Osteocyte (in vitro differentiated cells): Measurements from ENCODE around the gene ARHGAP5. TPM values are rescaled to one million over a fixed set of nuclear protein-coding genes. Genes with fewer than 3 reads are reported as not detected.
A peak's percentile ranks its signal among the peaks of the same experiment; 100 is the strongest.

Experiments
- DNase-seq: peaks from one replicate; pipeline ENCODE4 v3.0.0; 2021; ENCODE audit warnings: mixed read lengths; ENCODE audit not compliant: unreplicated experiment; ENCODE audit errors: extremely low spot score
- H3K27ac Mint-ChIP-seq: one replicate; pipeline ENCODE4 v1.8.0; 2021; ENCODE audit warnings: mild to moderate bottlenecking, mixed read lengths; ENCODE audit not compliant: unreplicated experiment
- H3K27me3 Mint-ChIP-seq: one replicate; pipeline ENCODE4 v1.8.0; 2021; ENCODE audit warnings: mixed read lengths; ENCODE audit not compliant: unreplicated experiment
- H3K36me3 Mint-ChIP-seq: one replicate; pipeline ENCODE4 v1.8.0; 2021; ENCODE audit warnings: mixed read lengths; ENCODE audit not compliant: unreplicated experiment
- H3K4me1 Mint-ChIP-seq: one replicate; pipeline ENCODE4 v1.8.0; 2021; ENCODE audit warnings: mixed read lengths; ENCODE audit not compliant: unreplicated experiment
- H3K4me3 Mint-ChIP-seq: one replicate; pipeline ENCODE4 v1.8.0; 2021; ENCODE audit warnings: mild to moderate bottlenecking, moderate library complexity, mixed read lengths; ENCODE audit not compliant: unreplicated experiment
- H3K9me3 Mint-ChIP-seq: one replicate; pipeline ENCODE4 v1.8.0; 2021; ENCODE audit warnings: mixed read lengths; ENCODE audit not compliant: unreplicated experiment
- total RNA-seq: library from RNA; stranded (reverse); gene quantifications from 2 replicates; pipeline ENCODE4 v1.2.1, GENCODE V29; 2021
- TF ChIP-seq, protein P1 (sequence below): fragments of 200-600 bp; sonication (generic); IDR thresholded peaks from 2 replicates; pipeline ENCODE4 v1.5.0; 2021; ENCODE audit warnings: antibody characterized with exemption, mild to moderate bottlenecking, moderate library complexity

Gene ARHGAP5
- total RNA-seq, 1 donor from 2014 or later: 87.1 TPM

GRCh38 chr14:32078858-32079216 is 1.7 kb downstream of the ARHGAP5 start:
- Mint-ChIP-seq H3K4me1 (peaks cover 53% of the 10 kb centered on the region), H3K36me3 (no peaks in the 10 kb centered on the region), H3K27ac (peak overlapping the region; percentile 97), H3K27me3 (no peaks in the 10 kb centered on the region), H3K4me3 (peak overlapping the region; percentile 94), H3K9me3 (no peaks in the 10 kb centered on the region)
- TF ChIP-seq, protein P1, sequence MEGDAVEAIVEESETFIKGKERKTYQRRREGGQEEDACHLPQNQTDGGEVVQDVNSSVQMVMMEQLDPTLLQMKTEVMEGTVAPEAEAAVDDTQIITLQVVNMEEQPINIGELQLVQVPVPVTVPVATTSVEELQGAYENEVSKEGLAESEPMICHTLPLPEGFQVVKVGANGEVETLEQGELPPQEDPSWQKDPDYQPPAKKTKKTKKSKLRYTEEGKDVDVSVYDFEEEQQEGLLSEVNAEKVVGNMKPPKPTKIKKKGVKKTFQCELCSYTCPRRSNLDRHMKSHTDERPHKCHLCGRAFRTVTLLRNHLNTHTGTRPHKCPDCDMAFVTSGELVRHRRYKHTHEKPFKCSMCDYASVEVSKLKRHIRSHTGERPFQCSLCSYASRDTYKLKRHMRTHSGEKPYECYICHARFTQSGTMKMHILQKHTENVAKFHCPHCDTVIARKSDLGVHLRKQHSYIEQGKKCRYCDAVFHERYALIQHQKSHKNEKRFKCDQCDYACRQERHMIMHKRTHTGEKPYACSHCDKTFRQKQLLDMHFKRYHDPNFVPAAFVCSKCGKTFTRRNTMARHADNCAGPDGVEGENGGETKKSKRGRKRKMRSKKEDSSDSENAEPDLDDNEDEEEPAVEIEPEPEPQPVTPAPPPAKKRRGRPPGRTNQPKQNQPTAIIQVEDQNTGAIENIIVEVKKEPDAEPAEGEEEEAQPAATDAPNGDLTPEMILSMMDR: no peak
- DNase-seq: no peak

DNA sequence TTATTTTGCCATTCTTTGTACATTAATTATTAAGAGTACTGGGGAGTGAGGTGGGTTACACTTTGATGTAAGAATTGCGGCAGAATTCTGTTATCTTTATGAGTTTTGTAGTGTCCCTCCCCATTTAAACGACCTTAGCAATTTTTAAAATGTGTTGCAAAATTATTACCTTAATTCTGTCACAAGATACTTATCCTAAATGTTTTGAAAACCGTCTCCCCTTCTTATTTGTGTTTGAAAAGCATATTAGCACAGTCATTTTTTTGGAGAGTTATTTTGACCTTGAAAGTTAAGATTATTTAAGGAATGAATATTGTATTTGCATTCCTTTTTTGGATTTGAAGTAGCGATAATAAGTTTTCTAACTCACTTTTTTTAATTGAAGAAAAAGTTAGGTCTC is 2.2 kb downstream of the ARHGAP5 start:
- Mint-ChIP-seq H3K36me3 (no peaks in the 10 kb centered on the region), H3K27ac (peak overlapping the region; percentile 97), H3K4me3 (peak overlapping the region; percentile 94), H3K4me1 (peaks cover 55% of the 10 kb centered on the region), H3K27me3 (no peaks in the 10 kb centered on the region), H3K9me3 (no peaks in the 10 kb centered on the region)
- no peak for DNase-seq
- TF ChIP-seq, protein P1: no peak

DNA sequence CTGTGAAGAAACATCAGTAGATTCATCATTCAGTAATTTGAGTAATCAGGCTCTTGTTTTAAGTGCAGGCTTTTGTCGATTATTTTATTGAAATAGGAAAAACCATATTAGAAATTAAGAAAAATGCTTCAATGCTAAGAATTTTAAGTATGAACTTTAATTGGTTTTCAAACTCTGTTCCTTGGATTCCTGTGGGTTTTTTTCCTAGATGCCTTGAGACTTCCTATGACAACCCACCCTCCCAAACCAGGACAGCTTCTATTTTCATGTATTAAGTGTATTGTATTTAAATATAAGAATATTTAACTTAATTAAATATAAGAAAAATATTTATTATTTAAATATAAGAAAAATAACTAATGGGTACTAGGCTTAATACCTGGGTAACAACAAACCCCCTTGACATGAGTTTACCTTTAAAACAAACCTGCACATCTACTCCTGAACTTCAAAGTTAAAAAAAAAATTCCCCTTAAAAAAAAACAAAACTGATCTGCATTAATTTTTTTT is 3.0 kb downstream of the ARHGAP5 start:
- H3K4me1 Mint-ChIP-seq: peaks cover 57% of the 10 kb centered on the region
- no peaks in the 10 kb centered on the region for H3K27me3 Mint-ChIP-seq
- H3K4me3 Mint-ChIP-seq: no peak overlapping the region
- TF ChIP-seq, protein P1: no peak
- H3K27ac Mint-ChIP-seq: peak overlapping the region; percentile 25
- no peaks in the 10 kb centered on the region for H3K9me3 Mint-ChIP-seq
- H3K36me3 Mint-ChIP-seq: peaks cover 2% of the 10 kb centered on the region
- no peak for DNase-seq

DNA sequence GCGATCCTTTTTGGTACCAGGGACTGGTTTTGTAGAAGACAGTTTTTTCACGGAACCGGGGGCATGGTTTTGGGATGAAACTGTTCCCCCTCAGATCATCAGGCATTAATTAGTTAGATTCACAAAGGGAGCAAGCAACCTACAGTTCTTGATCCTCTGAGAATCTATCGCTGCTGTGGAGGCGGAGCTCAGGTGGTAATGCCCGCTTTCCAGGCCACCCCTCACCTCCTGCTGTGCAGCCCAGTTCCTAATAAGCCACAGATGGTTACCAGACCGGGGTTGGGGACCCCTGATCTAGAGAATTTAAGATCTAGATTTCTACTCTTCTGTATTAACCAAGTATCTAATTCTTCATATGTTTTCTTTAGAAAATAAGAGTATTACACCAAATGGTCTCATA is 4.8 kb downstream of the ARHGAP5 start:
- Mint-ChIP-seq H3K27ac (no peak overlapping the region), H3K36me3 (peaks cover 2% of the 10 kb centered on the region), H3K27me3 (no peaks in the 10 kb centered on the region), H3K4me1 (peaks cover 60% of the 10 kb centered on the region), H3K4me3 (no peak overlapping the region), H3K9me3 (no peaks in the 10 kb centered on the region)
- no peak for DNase-seq
- TF ChIP-seq, protein P1: no peak

GRCh38 chr14:32083315-32083624 is 6.2 kb downstream of the ARHGAP5 start:
- Mint-ChIP-seq H3K27ac (no peak overlapping the region), H3K4me3 (no peak overlapping the region), H3K4me1 (peaks cover 72% of the 10 kb centered on the region), H3K36me3 (peaks cover 2% of the 10 kb centered on the region), H3K27me3 (no peaks in the 10 kb centered on the region), H3K9me3 (no peaks in the 10 kb centered on the region)
- no peak for DNase-seq
- TF ChIP-seq, protein P1: no peak
